Uterus (tissue), 4 donors: ENCODE results near the gene EML1. TPM values are rescaled to one million over a fixed set of nuclear protein-coding genes. Genes with fewer than 3 reads are reported as not detected.

Source experiments
- DNase-seq, 2 donors: peaks; one replicate each; pipeline ENCODE4 v3.0.0-alpha.2; 2019 to 2020
- H3K27ac ChIP-seq, 2 donors: fragments of 200-600 bp; sonication (generic); 1 replicate in 1 of 2; 2 replicates in 1 of 2; pipeline ENCODE4 v1.5.1; 2016 to 2018
- H3K27me3 ChIP-seq, 2 donors: fragments of 200-600 bp; sonication (generic); one replicate each; pipeline ENCODE4 v1.5.1; 2018 to 2019; ENCODE audit warnings: control low read depth in 1 of 2
- H3K36me3 ChIP-seq, 2 donors: fragments of 200-600 bp; sonication (generic); one replicate each; pipeline ENCODE4 v1.5.1; 2019; ENCODE audit warnings: control low read depth in 1 of 2
- H3K4me1 ChIP-seq, 2 donors: fragments of 200-600 bp; sonication (generic); one replicate each; pipeline ENCODE4 v1.5.1; 2018 to 2019; ENCODE audit warnings: control low read depth in 1 of 2
- H3K4me3 ChIP-seq, 2 donors: fragments of 200-600 bp; sonication (generic); 1 replicate in 1 of 2; 2 replicates in 1 of 2; pipeline ENCODE4 v1.5.1; 2018 to 2019; ENCODE audit warnings: mild to moderate bottlenecking in 1 of 2
- H3K9me3 ChIP-seq, 2 donors: fragments of 200-600 bp; sonication (generic); one replicate each; pipeline ENCODE4 v1.5.1; 2019; ENCODE audit warnings: control low read depth in 1 of 2
- CTCF ChIP-seq, 4 experiments: fragments of 200-600 bp in 2 of 4; fragments of 450-650 bp in 2 of 4; sonication (generic) in 2 of 4; IDR thresholded peaks; one replicate each; pipeline ENCODE4 v1.5.1; 2016 to 2019; ENCODE audit warnings: antibody characterized with exemption in 4 of 4, mild to moderate bottlenecking in 2 of 4, moderate library complexity in 1 of 4
- POLR2A ChIP-seq, 2 donors: fragments of 450-650 bp; IDR thresholded peaks; one replicate each; pipeline ENCODE4 v1.6.1; 2016; ENCODE audit warnings: antibody characterized with exemption in 2 of 2, mild to moderate bottlenecking in 1 of 2, moderate library complexity in 1 of 2
- intact Hi-C: fragments of 100-400 bp; cut with DNase I; formaldehyde crosslinking; loops from one replicate; pipeline ENCODE4 v1.15.1; 2023; ENCODE audit warnings: low total_unique reads
- total RNA-seq, 4 donors: library from RNA; depleted of rRNA in 3 of 4; stranded (reverse); fragments of >200 nt in 3 of 4; gene quantifications; one replicate each; pipeline versions ENCODE4 v1.1.0 to v1.2.4, GENCODE V29; 2014 to 2023
- donor health status: DM: yes; HTN: yes; CAD: no.

EML1 gene
- total RNA-seq, 4 donors from 2014 or later = 51.4 to 184 (median 84.4) TPM

GRCh38 chr14:99822800-99823455, 29.7 kb downstream of the EML1 start:
- Histone ChIP-seq H3K27me3 (no peaks in the 10 kb centered on the region), H3K4me3 (no peak overlapping the region), H3K27ac (no peak overlapping the region), H3K9me3 (no peaks in the 10 kb centered on the region), H3K4me1 (no peaks in the 10 kb centered on the region), H3K36me3 (no peaks in the 10 kb centered on the region)
- intact Hi-C loops = no loop called here
- TF ChIP-seq POLR2A (IDR thresholded peaks at IDR 0.05) = no peak
- no peak for TF ChIP-seq CTCF (IDR thresholded peaks at IDR 0.05)
- no peak for DNase-seq

GRCh38 chr14:99824776-99825175, 31.6 kb downstream of the EML1 start:
- no peaks in the 10 kb centered on the region for H3K27me3 ChIP-seq
- no peak overlapping the region for H3K4me3 ChIP-seq
- no peaks in the 10 kb centered on the region for H3K4me1 ChIP-seq
- DNase-seq = no peak
- no peaks in the 10 kb centered on the region for H3K36me3 ChIP-seq
- intact Hi-C loops = no loop called here
- no peak overlapping the region for H3K27ac ChIP-seq
- no peak for TF ChIP-seq POLR2A (IDR thresholded peaks at IDR 0.05)
- no peak for TF ChIP-seq CTCF (IDR thresholded peaks at IDR 0.05)
- no peaks in the 10 kb centered on the region for H3K9me3 ChIP-seq

- intact Hi-C loops = no loop called here
- DNase-seq = no peak
- Histone ChIP-seq H3K27ac (no peak overlapping the region), H3K36me3 (no peaks in the 10 kb centered on the region), H3K9me3 (no peaks in the 10 kb centered on the region), H3K27me3 (no peaks in the 10 kb centered on the region), H3K4me1 (no peaks in the 10 kb centered on the region), H3K4me3 (no peak overlapping the region)
- no peak for TF ChIP-seq CTCF (IDR thresholded peaks at IDR 0.05)
Measured at GRCh38 chr14:99829450-99829849, 36.2 kb downstream of the EML1 start.

- intact Hi-C loops = no loop called here
- Histone ChIP-seq H3K36me3 (no peaks in the 10 kb centered on the region), H3K27me3 (no peaks in the 10 kb centered on the region), H3K4me3 (no peak overlapping the region), H3K9me3 (no peaks in the 10 kb centered on the region), H3K27ac (no peak overlapping the region), H3K4me1 (no peaks in the 10 kb centered on the region)
- no peak for DNase-seq
- TF ChIP-seq POLR2A (IDR thresholded peaks at IDR 0.05) (no peak), CTCF (IDR thresholded peaks at IDR 0.05) (no peak)
Measured at GRCh38 chr14:99831303-99831702, 38.1 kb downstream of the EML1 start.

- intact Hi-C loops = no loop called here
- Histone ChIP-seq H3K27ac (no peak overlapping the region), H3K4me3 (no peak overlapping the region), H3K9me3 (no peaks in the 10 kb centered on the region), H3K27me3 (no peaks in the 10 kb centered on the region), H3K4me1 (no peaks in the 10 kb centered on the region), H3K36me3 (no peaks in the 10 kb centered on the region)
- no peak for TF ChIP-seq CTCF (IDR thresholded peaks at IDR 0.05)
- TF ChIP-seq POLR2A (IDR thresholded peaks at IDR 0.05) = no peak
- DNase-seq = no peak
Measured at GRCh38 chr14:99831903-99832685, 38.9 kb downstream of the EML1 start.
